HG03575 (cell line): ENCODE measurements around the gene NANOGP8.

Experiments used
- ATAC-seq: cut with Tn5 transposase; IDR thresholded peaks from one replicate; pipeline ENCODE4 v1.9.1; 2021; ENCODE audit not compliant: unreplicated experiment, insufficient number of reproducible peaks, low FRiP score; ENCODE audit errors: extremely low read depth

NANOGP8 gene

DNA sequence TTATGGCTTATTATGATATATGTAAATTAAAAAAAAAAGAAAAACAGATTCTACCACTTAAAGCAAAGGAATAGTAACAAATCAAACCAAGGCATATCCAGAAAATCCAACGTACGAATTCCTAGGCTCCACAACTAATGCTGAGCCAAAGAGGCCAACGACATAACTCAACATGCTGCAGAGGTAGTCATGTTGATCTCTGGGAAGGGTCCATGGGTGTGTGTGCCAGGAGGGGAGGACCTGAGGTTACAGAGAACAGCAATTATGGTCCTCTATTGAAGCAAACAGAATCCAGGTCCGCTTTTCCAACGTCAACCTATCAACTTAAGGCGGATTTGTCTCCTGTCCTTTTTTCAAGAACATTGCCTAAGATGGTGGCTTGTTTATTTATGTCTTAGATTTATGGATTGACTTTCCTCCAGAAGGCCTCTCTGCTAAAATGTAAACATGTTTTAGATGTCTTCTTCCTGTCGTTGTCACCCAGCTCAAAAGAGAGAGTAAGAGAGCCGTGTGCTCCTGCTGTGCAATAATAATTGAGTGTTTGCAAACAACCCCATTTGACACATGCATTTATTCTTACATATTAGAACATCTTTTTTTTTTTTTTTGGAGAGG, 20.4 kb downstream of the NANOGP8 start:
- ATAC-seq = no peak

DNA sequence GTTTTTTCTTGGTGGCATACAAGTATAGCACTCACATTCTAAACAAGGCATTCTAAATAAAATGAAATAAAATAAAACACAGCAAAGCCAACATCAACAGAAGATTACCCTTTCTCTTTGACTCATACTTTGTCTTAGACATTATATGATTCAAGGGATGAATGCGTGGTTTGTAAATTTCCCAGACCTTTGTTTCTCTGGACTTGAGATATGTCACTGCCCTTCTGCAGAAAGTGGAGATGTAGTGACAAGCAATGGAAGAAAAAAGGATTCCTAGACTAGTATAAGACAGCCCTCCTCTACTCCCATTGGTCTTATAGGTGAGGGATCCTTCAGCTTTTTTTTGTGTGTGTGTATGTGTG, 22.4 kb downstream of the NANOGP8 start:
- ATAC-seq = no peak

DNA sequence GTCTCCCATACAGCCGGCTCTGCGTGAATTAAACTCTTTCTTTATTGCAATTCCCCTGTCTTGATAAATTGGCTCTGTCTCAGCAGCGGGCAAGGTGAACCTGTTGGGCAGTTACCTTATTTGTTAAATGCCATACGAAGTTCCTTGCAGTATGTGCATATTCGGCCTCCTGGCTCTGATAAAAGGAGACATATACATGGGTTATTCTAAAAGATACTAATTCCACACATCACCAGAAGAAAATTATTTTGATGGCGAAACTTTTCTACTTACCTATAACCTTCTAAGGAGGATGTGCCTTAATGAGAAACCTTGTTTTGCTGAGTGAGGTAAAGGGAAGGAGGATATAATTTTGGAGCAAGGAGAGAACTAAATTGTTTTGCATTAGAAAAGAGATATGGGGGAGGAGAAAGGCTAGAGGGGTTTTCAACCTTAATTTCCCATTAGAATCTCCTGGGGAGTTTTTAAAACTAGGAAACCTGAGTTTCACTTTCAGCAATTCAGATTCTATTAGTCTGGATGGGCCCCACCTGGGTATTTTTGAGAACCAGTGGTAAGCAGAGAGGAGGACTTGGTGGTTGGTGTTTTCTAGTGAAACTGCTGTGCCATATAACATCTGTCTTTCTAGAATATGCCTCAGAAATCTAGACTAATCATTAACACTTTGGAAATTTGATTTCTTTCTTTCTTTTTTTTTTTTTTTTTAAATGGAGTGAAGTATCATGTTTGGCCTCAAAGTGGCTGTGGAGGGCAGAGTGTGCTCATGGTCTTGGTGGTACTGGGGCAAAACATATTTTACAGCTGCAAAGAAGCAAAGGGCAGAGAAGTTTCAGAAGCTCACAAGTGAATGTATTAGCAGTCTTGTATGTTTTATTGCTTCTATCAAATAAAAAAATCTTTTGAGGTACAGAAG, 23.0 kb downstream of the NANOGP8 start:
- no peak for ATAC-seq

DNA sequence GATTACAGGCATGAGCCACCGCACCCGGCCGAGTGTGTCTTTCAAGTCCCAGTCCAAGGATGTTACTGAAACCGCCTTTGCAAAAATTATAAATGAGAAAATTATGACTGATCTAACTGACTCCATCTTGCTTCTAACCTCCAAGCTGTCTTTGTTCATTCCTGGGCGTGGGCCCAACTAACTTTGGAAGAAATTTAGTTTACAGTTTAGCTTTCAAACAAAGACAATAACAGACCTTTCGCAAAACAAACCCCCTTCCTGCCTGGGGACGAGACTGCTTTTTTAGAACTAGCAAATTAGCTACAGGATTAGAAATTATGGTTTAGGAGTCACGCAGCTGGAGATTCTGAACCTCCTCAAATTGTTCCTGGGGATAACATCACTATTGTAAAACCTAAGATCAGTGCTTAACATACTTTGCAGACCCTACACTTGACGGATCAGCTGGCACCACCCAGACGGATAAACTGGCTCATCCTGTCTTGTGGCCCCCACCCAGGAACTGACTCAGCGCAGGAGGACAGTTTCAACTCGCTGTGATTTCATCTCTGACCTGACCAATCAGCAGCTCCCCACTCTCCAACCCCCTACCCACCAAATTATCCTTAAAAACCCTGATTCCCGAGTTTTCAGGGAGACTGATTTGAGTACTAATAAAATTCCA, 23.8 kb downstream of the NANOGP8 start:
- ATAC-seq = no peak

DNA sequence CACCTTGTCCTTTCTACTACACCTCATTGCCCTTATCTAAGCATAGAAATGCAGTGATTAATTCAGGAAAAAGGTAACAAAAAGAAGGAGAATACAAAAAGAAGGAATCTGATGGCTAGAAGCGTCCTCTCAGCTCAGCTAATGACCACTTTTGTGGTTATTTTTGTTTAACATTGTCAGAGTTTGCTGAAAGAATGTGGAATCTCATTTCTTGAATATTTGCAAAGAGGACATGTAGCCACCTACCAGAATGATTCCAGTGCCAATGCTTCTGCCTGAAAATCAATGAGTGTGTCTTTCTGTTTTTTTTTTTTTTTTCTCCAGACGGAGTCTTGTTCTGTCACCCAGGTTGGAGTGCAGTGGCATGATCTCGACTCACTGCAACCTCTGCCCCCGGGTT, 24.5 kb downstream of the NANOGP8 start:
- no peak for ATAC-seq

DNA sequence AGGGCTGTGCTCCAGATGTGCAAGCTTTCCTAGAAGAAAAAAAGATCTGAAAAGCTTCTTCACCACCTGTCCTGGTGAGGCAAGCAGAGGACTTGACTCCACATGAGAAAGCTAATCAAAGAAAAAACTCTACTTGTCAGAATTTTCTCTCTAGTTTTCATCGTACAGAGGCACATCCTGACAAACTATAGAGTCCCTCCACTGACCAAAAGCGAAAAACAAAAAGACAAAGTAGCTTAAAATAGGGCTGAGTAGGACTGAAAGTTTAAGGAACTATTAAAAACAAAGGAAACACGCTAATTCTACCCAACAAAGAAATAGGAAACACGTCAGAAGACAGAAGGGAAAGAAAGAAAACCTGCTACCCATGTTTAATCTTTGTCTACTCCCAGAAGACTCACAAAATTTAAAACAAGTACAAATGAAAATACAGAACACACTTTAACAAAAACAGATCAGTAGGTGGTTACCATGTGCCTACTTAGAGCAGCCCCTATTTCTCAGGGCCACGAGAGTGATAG, 26.5 kb downstream of the NANOGP8 start:
- no peak for ATAC-seq

DNA sequence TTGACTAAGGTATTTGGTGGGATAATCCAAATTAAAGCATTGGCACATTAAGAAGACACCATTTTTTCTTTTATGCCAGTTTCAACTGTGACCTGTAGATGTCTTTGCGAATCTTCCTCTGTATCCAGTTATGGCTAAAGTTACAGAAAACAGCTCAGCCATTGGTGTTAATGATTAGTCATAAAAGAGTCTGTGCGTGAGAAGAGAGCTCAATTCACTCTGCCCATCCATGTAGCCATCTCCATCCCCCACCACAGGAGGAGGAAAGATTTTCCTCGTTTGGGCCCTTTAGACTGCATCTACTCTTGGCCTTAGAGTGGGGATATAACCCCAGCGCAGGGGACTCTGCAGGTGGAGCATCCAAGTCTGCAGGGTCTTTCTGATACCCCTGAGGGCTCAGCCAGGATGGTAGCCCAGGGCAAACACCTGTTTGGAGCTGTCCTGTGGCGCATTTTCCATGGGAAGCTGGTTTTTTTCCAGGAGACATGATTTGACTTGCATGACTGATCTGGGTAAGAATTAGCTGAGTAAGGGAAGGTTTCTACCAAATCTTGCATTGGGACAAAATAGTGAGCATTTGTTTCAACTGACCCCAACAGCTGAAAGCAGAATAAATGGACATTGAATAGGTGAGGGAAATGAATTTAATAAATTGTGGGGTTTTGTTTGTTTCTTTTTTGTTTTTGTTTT, 29.5 kb downstream of the NANOGP8 start:
- no peak for ATAC-seq

DNA sequence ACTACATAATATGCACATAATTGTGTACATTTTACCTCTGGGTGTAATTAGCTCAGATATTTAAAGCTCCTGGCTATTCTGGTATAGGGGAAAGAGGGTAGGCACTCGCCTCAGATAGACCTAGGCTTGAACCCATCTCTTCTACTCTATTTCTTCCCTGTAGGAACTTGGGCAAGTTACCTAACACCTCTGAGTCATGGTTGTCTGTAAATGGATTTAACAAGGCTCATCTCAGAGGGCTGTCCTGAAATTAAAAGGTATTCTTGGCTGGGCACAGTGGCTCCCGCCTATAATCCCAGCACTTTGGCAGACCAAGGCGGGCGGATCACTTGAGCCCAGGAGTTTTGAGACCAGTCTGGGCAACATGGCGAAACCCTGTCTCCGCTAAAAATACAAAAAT, 30.7 kb downstream of the NANOGP8 start:
- ATAC-seq = no peak

DNA sequence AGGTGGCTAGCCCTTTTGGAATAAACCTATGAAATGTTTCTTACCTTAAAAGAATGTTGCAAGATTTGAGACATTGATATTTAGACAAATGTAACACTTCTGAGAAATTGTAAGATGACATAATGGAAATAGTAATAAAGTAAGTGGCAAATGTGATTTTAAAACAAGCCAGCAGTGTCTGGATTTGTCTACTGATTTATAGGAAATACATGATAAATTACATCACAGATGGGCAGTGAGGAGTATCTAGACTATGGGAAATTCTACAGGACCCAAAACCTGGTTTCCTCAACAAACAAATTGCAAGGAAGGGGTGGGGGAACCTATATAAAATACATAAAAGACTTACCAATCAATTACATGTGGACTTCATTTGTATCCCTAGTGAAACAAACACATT, 37.1 kb downstream of the NANOGP8 start:
- no peak for ATAC-seq

DNA sequence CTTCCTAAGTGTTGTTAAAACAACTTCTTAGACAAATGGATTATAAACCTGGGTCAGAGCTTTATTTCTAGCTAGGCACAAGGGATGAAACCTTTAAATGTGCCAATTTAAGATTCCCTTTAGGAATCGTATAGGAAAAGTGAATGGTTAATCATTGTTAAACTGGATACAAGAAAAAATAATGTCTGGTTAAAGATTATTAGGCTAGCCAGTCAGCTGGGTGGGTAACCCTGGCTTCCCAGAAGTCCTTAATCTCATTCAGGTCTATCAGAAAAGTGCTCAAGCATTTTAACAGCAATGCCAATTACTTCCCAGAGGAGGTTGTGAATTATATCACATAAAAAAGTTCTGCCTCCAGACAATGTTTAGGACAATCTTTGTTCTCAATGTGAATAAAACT, 37.6 kb downstream of the NANOGP8 start:
- no peak for ATAC-seq

DNA sequence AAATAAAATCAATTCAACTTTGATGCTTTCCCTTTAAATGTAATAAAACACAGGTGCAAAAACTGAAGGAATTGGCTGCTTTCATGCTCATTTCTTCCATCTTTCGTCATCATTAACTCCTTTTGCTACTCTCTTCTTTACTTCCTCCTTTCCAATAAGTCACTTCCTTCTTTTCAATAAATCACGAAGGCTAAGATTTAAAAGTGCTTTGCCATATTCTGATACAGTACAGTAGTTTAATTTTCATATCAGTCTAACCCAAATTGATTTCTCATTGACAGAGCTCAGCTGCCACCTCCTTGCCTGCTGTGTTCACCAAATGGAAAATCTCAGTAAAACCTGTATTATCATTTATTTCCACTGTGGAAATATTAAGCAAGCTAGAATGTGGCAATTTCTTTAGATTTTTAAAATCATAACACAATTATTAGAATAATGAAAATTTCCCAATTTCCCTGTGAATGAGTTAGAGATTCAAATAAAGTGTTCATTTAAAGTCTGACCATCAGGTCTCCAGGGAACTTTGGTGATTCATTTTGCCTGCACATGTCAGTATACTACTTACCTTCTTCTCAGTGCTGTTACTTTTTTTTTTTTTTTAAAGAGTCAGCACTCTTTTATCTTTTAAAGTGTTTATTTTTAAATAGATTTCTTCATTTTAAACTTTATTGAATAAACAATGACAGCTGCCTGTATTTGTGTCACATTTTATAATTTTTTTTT, 41.6 kb downstream of the NANOGP8 start:
- no peak for ATAC-seq

DNA sequence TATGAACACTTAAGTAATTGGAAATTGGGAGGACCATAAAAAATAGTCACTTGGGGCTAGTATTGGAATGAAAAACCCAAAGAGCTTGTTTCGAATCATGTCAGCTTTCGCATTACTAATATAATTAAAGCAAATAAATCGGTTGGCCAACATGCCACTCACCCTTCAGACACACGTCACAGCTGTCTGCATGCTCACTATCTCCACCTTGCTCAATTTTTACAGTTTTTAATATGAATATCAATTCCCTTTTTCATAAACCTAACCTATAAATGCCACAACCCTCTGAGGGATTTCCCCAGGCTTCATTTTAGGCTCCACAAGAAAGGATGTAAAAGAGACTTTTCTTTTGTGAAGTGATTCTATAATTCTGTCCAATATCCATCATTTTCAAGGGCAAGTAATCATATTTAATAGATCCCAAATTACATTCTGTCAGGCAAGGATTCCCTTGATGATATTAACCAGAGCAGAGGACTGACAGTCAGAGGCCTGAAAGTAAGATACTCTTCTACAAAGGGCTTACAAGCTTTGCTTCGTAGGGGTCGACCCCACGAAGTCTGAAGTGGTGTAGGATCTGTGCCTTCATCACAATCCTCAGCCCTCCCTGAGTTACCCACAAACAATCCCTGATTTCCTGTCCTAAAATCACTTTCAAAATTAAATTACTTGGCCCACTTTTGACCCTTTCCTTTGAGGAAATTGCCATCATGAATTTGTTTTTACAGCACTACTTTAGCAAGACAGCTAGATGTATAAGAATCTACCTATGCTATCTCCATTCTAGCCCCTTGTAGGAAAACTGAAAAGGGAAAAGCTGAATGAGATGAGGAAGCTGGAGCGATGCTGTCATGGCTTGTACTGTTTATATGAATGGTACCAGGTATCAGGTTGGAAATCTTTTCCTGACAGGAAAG, 44.5 kb downstream of the NANOGP8 start:
- no peak for ATAC-seq

DNA sequence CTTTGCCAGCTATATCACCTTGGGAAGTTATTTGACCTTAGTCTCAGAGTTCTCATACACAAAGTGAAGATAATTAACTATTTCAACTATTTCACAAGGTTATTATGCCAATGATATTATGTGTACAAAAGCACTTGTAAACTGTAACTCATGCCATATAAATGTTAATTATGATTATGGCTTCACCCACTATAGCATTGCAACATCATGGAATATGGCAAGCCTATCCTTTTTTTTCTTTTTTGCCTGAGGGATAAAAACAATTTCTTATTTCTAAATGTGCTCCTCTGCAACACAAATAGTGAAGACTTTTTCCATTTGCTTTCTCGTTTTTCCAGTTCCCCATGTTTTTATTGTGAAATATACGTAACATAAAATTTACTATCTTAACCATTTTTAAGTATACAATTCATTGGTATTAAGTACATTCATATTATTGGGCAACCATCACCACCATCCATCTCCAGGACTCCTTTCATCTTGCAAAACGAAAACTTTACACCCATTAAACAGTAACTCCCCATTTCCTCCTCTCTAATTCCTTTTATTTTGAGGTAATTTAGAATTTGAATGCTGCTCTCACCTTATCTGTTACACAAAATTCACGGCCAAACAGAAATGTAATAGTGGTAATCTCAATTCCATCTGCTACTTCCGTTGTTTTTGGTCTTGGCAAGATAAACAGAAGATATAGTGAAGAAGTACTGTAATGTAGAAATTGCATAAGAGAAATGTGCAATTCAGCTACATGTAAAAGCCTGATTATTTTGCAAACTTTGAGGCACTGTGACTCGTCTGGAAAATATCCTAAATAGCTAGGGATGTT, 46.3 kb downstream of the NANOGP8 start:
- ATAC-seq = no peak
